Measurements from ENCODE around the gene HOXD13.

The HOXD13 gene

GRCh38 chr2:176106581-176107539 is 14.3 kb downstream of the HOXD13 start, which contains the start of gene HOXD11:
Gene HOXD11, plus strand, starts transcription at chr2:176107280. Its CDS starts 76 bp downstream, at chr2:176107356.
- H3F3A ChIP-seq (ENCODE audit: insufficient read depth, low read length) = no peaks in the 10 kb centered on the region
- H3K9me3 ChIP-seq (replicated peaks; ENCODE audit: insufficient read depth, low read length) = no peaks in the 10 kb centered on the region
- H3K27me3 ChIP-seq (replicated peaks; ENCODE audit: insufficient read depth, low read length) = peaks cover 35% of the 10 kb centered on the region
- H4K20me1 ChIP-seq (ENCODE audit: insufficient read depth, low read length) = no peaks in the 10 kb centered on the region
- no peaks in the 10 kb centered on the region for H3K36me3 ChIP-seq (replicated peaks; ENCODE audit: insufficient read depth, low read length)
- H3K9ac ChIP-seq (ENCODE audit: low read length) = no peak within 1 kb of the TSS
- H3K27ac ChIP-seq (ENCODE audit: low read length) = no peak within 1 kb of the TSS
- no peak for DNase-seq
- H3K4me1 ChIP-seq (ENCODE audit: low read length) = no peaks in the 10 kb centered on the region
- H3K79me2 ChIP-seq (ENCODE audit: low read length) = no peaks in the 10 kb centered on the region
- no peak within 1 kb of the TSS for H2AFZ ChIP-seq (ENCODE audit: low read length)
- H3K4me2 ChIP-seq (ENCODE audit: low read depth, low read length) = no peak within 1 kb of the TSS
- H3K4me3 ChIP-seq (ENCODE audit: low read length) = no peak within 1 kb of the TSS
- H3K9me2 ChIP-seq (replicated peaks; ENCODE audit: insufficient read depth, low read length) = no peaks in the 10 kb centered on the region
- TF ChIP-seq EZH2phosphoT487 (IDR thresholded peaks at IDR 0.05; ENCODE audit: low read length) (no peak), EZH2 (optimal IDR thresholded peaks at IDR 0.05; ENCODE audit: low read depth, low read length) (no peak), CTCF (IDR thresholded peaks at IDR 0.05; ENCODE audit: low read length) (no peak)

- H3K4me2 ChIP-seq (ENCODE audit: low read depth, low read length) = no peak overlapping the region
- H3K27ac ChIP-seq (ENCODE audit: low read length) = no peak overlapping the region
- H3K79me2 ChIP-seq (ENCODE audit: low read length) = no peaks in the 10 kb centered on the region
- H3K9me2 ChIP-seq (replicated peaks; ENCODE audit: insufficient read depth, low read length) = no peaks in the 10 kb centered on the region
- H2AFZ ChIP-seq (ENCODE audit: low read length) = no peak overlapping the region
- H3K36me3 ChIP-seq (replicated peaks; ENCODE audit: insufficient read depth, low read length) = no peaks in the 10 kb centered on the region
- H3K9ac ChIP-seq (ENCODE audit: low read length) = no peak overlapping the region
- no peak for DNase-seq
- no peaks in the 10 kb centered on the region for H4K20me1 ChIP-seq (ENCODE audit: insufficient read depth, low read length)
- no peak overlapping the region for H3K4me3 ChIP-seq (ENCODE audit: low read length)
- peaks cover 44% of the 10 kb centered on the region for H3K27me3 ChIP-seq (replicated peaks; ENCODE audit: insufficient read depth, low read length)
- H3K9me3 ChIP-seq (replicated peaks; ENCODE audit: insufficient read depth, low read length) = no peaks in the 10 kb centered on the region
- no peaks in the 10 kb centered on the region for H3F3A ChIP-seq (ENCODE audit: insufficient read depth, low read length)
- H3K4me1 ChIP-seq (ENCODE audit: low read length) = no peaks in the 10 kb centered on the region
- TF ChIP-seq CTCF (IDR thresholded peaks at IDR 0.05; ENCODE audit: low read length) = no peak
- TF ChIP-seq EZH2phosphoT487 (IDR thresholded peaks at IDR 0.05; ENCODE audit: low read length) = no peak
- TF ChIP-seq EZH2 (optimal IDR thresholded peaks at IDR 0.05; ENCODE audit: low read depth, low read length) = no peak
These were observed 15.2 kb downstream of the HOXD13 start for GRCh38 chr2:176107731-176108181.

GRCh38 chr2:176109192-176109901 is 16.8 kb downstream of the HOXD13 start:
- Histone ChIP-seq H3K27me3 (replicated peaks; ENCODE audit: insufficient read depth, low read length) (peaks cover 57% of the 10 kb centered on the region), H3K27ac (ENCODE audit: low read length) (no peak overlapping the region), H3K9ac (ENCODE audit: low read length) (no peak overlapping the region), H3K79me2 (ENCODE audit: low read length) (no peaks in the 10 kb centered on the region), H3K4me1 (ENCODE audit: low read length) (no peaks in the 10 kb centered on the region), H3K4me3 (ENCODE audit: low read length) (no peak overlapping the region), H3K4me2 (ENCODE audit: low read depth, low read length) (no peak overlapping the region), H3F3A (ENCODE audit: insufficient read depth, low read length) (no peaks in the 10 kb centered on the region), H4K20me1 (ENCODE audit: insufficient read depth, low read length) (no peaks in the 10 kb centered on the region), H2AFZ (ENCODE audit: low read length) (no peak overlapping the region), H3K9me3 (replicated peaks; ENCODE audit: insufficient read depth, low read length) (no peaks in the 10 kb centered on the region), H3K36me3 (replicated peaks; ENCODE audit: insufficient read depth, low read length) (no peaks in the 10 kb centered on the region), H3K9me2 (replicated peaks; ENCODE audit: insufficient read depth, low read length) (no peaks in the 10 kb centered on the region)
- no peak for DNase-seq
- no peak for TF ChIP-seq CTCF (IDR thresholded peaks at IDR 0.05; ENCODE audit: low read length)

All from MM.1S (cell line).